Measurements from ENCODE around the gene NAB1. TPM values are rescaled to one million over a fixed set of nuclear protein-coding genes. Genes with fewer than 3 reads are reported as not detected.

Gene NAB1
- polyA plus RNA-seq, 3 donors: 57.2 to 67.9 (median 62.0) TPM

GRCh38 chr2:190628591-190629319, 20.1 kb upstream of the NAB1 start:
- DNase-seq: peak; percentile 59

GRCh38 chr2:190634381-190634780, 14.5 kb upstream of the NAB1 start:
- DNase-seq: no peak

- no peak for DNase-seq
These were observed 13.1 kb upstream of the NAB1 start for GRCh38 chr2:190635781-190636180.

- DNase-seq: no peak
These were observed 12.5 kb upstream of the NAB1 start for GRCh38 chr2:190636361-190636760.

- no peak for DNase-seq
These were observed 11.6 kb upstream of the NAB1 start for GRCh38 chr2:190637281-190637734.

GRCh38 chr2:190637903-190638618, 10.8 kb upstream of the NAB1 start:
- DNase-seq: no peak

GRCh38 chr2:190640117-190640516, 8.8 kb upstream of the NAB1 start:
- DNase-seq: no peak

GRCh38 chr2:190641469-190641868, 7.4 kb upstream of the NAB1 start:
- no peak for DNase-seq

- DNase-seq: no peak
These were observed 1.9 kb upstream of the NAB1 start for GRCh38 chr2:190646780-190647522.

GRCh38 chr2:190648289-190649034, 421 bp upstream of the NAB1 start:
- DNase-seq: peak; percentile 84

GRCh38 chr2:190649798-190650390, 1.0 kb downstream of the NAB1 start:
- peak; percentile 36 for DNase-seq

- DNase-seq: no peak
These were observed 2.5 kb downstream of the NAB1 start for GRCh38 chr2:190651413-190651812.

- DNase-seq: no peak
These were observed 4.3 kb downstream of the NAB1 start for GRCh38 chr2:190653231-190653630.

- DNase-seq: no peak
These were observed 5.0 kb downstream of the NAB1 start for GRCh38 chr2:190653931-190654330.

GRCh38 chr2:190655113-190655512, 6.2 kb downstream of the NAB1 start:
- no peak for DNase-seq

- no peak for DNase-seq
These were observed 6.7 kb downstream of the NAB1 start for GRCh38 chr2:190655570-190655969.

GRCh38 chr2:190656301-190656700, 7.4 kb downstream of the NAB1 start:
- no peak for DNase-seq

- no peak for DNase-seq
These were observed 8.8 kb downstream of the NAB1 start for GRCh38 chr2:190657474-190658255.

GRCh38 chr2:190659553-190659952, 10.7 kb downstream of the NAB1 start:
- DNase-seq: no peak

GRCh38 chr2:190662754-190663153, 13.9 kb downstream of the NAB1 start:
- no peak for DNase-seq

- no peak for DNase-seq
These were observed 14.5 kb downstream of the NAB1 start for GRCh38 chr2:190663348-190663747.

Measured in renal pelvis (tissue), 4 donors.